HL-60/S4 treated with phorbol 12-myristate 13-acetate at 8.2 ng/mL for 4 days and 3 days (cell line): ENCODE results near the gene SHANK1.

Source experiments
- in situ Hi-C: fragments of 300-500 bp; cut with MboI; formaldehyde crosslinking; loops from 2 replicates; pipeline ENCODE4 v1.15.0; 2022; ENCODE audit warnings: low sequenced_read_pairs

The SHANK1 gene

DNA sequence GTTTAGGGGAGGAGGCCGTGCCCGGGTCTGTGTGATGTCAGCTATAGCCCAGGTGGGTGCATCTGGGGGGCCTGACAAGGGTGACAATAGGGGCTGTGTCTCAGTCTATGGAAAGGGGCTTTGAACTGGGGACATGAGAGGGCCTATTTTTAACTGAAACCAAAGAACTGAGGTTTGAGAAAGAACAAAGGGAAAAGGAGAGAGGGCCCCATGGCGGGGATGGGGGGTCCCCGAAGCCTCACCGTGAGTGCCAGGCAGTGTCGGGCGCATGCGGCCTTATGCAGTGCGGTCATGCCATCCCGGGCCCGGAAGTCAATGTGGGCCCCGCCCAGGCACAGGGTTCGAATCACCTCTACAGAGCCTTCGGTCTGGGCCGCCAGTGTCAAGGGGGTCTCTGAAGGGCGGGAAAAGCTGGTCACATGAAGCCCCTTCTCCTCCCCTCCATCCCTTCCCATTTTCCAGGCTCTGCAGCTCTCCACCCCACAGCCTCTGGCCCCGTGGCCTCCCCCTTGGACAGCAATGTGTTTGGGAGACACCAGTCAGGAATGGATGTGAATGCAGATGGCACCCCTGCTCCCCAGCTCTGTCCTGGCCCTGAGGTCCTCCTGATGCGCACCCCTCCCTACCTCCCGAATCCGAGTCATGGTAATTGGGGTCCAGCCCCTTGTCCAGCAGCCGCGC is 5.9 kb downstream of the SHANK1 start:
- in situ Hi-C loops = no loop called here

DNA sequence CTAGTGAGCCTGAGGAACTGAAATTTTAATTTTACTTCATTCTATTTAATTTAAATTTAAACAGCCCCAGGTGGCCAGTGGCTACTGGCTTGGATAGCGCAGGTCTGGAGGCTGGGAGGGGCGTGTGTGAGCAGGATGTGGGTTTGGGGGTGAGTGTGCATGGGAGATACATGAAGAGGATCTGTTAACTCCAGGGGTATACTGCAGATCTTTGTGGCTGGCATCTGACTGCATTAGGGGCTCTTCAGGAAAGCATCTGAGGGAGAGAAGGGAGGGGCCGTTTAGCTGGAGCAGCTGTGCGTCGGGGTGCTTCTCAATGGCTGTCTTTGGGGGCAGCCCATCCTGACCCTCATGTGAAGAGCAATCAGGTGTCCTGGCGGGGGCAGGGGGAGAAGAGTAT is 6.8 kb downstream of the SHANK1 start:
- in situ Hi-C loops = no loop called here

DNA sequence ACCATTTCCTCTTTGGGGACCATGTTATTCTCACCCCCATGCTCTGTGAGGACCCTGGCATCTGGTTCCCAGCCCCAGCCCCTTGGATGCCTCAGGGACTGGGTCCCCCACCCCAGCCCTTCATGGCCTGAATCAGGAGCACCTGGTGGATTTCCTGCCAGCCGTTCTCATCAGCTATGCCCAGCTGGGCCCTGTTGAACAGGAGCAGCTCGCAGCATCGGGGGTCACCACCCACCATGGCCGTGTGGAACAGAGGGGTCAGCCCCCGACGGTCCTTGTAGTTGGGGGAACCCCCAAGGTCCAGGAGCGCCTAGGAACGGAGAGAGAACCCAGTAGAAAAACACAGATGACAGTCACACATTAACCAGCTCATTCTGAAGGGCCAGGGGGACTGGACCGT is 7.8 kb downstream of the SHANK1 start:
- in situ Hi-C loops = no loop called here

DNA sequence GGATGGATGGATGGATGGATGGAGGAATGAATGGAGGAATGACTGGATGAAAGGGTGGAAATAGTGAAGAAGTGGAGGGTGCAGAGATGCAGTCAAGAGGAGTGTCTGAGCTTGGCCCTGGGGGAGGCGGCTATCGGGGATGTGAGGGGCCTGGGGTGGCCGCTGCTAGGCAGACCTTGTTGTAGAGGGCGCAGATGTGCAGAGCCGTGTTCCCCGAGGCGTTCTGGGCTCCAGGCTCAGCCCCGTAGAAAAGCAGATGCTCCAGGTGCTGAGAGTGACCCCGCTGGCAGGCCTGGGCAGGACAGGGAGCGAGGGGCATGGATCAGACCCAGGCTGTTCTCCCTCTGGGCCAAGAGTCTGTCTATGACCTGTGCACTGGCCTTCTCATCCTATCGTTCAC is 8.4 kb downstream of the SHANK1 start:
- in situ Hi-C loops = no loop called here

DNA sequence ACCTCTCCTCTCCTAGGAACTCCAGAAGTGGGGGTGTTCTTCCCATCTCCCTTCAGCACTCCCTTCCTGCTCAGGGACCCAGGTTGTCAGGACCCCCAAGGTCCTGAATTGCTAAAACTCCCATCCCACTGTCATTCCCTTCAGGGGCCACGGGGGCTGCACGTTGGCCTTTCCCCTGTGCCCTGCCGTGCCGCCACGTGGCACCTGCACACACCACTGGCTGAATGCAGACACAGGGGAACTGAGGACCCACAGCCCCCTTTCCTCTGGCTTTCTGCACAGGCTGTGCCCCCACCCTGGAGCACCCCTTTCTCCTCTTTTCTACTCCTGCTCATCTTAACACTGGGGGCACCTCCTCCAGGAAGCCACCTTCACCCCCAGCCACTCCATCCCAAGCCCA is 9.0 kb downstream of the SHANK1 start:
- in situ Hi-C loops = no loop called here

DNA sequence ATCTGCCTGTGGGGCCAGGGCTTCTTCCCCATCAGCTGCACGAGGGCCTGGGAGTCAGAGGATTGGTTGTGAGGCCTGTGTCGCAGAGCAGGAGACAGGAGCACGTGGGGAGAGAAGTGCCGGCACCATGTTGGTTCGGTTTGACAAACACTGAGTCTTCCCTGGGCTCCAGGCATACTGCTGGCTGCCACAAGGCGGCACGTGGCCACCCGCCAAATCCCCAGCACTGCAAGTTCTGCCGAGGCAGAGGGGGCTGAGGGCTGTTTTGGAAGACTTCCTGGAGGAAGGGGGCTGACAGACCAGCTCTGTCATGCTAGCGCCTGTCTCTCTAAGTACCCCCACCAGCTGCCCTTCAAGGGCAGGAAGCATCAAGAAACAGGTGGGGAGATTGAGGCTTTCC is 9.5 kb downstream of the SHANK1 start:
- in situ Hi-C loops = no loop called here

DNA sequence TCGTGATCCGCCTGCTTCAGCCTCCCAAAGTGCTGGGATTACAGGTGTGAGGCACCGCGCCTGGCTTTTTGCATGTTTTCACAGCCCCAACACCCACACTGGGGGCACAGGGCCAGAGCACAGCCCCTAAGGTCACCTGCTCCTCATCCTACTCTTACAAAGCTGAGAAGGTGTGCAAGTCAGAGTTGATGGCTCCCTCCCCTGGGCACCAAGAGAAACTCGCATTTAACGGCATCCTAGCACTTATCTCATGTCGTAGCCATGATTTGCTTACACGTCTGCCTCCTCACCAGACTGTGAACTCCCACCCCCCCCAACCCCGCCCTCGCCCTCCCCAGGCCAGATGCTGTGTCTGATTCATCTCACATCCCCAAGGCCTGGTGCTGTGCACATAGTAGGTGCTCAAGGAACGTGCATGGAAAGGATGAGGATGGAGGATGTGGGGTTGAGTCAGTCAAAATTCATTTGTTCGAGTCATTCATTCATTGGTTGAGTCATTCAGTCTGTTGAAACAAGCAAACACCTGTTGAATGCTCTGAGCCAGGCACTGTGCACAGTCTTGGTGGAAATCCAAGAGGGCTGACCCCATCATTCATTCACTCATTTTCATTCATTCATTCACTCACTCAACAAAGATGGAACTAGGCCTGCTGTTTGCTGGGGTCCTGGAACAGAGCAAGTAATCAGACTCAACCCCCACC is 11.3 kb downstream of the SHANK1 start:
- in situ Hi-C loops = no loop called here

DNA sequence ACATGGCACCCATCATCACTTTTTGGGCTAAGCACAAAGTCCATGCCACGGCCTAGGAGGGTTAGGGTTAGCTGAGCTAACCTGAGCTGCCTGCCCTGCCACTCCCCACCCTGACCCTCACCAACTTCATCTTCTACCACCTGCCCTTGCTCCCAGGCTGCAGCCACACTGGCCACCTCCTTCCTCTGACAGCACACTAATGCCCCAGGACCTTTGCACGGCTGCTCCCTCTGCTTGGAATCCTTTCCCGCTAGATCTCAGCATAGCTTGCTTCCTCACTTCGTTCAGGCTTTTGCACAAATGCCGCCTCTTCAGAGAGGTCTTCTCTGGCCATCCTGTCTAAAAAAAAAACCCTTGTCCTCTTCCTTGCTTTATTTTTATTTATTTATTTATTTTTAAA is 13.2 kb downstream of the SHANK1 start:
- in situ Hi-C loops = no loop called here

DNA sequence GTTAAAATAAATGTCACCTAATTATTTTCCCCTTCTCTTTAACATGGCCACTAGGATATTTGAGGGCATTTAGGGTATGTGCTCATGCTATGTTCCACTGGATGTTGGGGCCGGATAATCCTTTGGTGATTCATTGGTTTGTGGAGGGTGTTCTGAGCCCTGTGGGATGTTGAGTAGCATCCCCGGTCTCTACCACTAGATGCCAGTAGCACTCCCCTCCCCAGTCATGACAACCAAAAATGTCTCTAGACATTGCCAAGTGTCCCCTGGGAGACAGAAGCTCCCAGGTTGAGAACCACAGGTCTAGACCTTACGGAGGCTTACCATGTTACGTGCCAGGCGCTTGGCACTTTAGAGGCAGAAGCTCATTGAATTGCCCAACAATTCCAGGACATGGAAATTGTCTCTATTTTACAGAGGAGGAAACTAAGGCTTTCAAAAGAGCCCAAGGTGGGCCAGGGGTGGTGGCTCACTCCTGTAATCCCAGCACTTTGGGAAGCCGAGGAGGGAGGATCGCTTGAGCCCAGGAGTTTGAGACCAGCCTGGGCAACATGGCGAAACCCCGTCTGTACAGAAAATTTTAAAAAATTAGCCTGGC is 14.1 kb downstream of the SHANK1 start:
- in situ Hi-C loops = no loop called here

DNA sequence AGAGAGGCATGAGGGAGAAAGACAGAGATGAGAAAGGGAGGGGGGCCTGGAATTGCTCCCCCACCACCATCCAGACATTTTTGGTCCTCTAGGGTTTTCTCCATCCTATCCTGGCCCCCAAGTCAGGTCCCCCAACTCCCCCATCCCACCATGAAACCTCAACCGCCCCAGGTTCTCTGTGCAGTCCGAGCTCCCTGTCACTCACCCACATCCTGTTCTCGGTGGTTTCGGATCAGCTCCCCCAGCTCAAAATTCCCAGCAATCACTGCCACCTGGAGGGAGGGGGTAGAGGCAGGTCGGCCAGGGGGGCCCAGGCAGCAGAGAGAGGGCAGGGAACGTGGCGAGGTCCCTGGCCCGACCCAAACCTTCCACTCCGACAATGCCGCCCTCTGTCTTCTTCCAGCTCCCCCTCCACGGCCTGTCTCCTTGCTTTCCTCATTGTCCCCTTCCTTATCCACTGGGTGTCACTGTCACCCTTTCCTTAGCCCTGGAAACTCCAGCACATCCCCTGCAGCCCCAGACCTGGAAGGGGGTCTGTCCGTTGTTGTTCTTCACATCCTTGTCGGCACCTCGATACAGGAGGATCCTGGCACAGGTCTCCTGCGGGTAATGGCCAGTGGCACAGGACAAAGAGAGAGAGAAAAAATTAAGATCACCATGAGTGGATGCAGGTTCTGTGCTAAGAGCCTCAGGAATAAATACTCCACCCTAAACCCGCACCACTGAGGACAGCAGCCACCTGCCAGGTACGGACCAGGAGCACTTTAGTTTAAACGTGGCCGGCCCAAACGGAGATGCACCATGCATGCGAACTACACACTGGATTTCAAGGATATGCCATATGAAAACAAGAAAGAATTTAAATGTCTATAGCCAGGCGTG is 15.4 kb downstream of the SHANK1 start:
- in situ Hi-C loops = no loop called here

DNA sequence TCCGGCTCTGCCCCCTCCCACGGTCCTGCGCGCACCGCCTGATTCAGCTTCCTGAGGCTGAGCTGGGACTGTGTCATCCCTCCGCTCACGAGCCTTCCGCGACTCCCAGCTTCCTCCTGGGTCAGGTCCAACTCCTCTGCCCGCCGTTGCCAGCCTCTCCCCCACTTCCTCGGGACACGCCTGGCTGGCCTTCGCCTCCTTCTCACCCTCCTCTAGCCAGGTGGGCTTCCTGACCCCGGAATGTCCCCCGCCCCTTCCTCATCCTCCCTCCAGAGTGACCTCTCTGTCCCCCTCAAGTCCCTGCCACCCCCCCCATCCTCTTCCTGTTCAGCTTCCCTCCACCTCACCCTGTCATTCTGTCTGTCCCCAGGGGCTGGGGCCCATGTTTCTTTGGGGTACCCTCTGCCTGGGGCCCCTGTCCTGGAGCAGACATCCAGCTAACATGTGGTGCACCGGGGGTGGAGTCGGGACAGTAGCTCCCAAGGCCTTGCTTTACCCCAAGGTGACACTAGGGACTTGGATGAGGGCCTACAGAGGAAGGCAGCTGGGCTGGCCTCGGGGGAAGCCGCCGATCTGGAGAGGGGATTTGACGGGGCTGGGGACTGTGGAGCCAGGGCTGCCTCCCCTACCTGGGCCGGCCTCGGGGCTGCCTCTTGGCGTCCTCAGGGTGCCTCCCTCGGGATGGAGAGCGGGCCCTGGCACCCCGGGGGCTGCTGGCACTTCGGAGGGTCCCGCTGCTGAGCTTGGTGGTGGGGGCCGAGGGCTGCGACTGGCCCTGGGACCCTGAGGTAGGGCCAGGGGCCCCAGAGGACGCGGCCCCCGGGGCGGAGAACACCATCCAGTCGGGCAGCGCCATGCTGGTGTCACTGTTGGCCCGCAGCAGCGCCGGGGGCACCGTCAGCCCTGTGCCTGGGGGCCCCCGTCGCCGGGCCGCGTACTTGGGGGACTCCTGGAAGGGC is 16.5 kb downstream of the SHANK1 start:
- in situ Hi-C loops = no loop called here

DNA sequence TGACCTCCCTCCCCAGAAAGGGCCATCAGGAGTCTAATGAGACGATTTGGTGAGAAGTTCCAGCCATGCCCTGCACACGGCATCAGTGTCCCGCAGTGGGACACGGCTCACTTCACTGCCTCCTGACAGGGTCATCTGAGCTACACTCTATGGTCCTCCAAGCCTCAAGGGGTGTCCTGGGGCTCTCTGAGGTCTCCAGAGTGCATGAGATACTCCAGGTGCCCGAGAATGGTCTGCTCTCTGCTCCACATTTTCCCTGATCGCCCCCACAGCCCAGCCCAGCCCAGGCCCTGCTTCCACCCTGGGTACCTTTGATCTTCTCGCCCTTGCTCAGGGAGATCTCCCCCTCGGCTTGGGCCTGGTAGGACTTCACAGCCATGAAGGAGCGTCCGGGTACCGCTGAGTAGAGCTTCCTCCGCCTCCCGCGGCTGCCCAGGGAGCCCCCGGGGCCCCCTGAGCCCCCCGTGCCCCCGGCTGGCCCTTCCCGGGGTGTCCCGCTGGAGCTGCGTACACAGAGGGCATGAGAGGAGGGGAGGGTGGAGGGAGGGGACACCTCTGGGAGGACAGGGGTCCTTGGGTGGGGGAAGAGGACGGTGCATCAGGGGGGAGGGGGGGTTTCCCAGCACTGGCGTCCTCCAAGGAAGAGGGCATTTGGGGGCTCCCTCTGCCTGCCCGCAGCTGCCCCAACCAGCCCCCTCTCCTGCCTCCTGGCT is 17.3 kb downstream of the SHANK1 start:
- in situ Hi-C loops = no loop called here

DNA sequence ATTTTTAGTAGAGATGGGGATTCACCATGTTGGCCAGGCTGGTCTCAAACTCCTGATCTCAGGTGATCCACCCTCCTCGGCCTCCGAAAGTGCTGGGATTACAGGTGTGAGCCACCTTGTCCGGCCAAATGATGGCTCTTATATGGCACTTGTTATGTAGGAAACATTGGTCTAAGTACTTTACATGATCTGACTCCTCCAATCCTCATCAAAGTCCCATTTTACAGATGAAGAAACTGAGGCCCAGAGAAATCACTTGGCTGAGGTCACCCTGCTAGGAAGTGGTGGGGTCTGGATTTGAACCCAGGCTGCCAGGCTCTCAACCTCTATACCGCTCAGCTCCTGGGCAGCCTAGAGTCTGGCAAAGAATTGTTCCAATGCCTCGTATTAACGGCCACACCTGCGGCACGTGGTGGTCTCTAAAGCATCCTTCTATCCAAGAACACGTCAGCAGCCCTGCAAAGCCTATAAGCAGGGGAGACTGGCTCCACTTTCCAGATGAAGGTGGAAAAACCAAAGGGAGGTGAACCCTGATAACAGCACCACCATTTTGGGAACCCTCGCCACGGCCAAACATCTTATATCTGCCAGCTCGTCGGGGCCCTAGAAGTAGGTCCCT is 18.1 kb downstream of the SHANK1 start:
- in situ Hi-C loops = no loop called here

DNA sequence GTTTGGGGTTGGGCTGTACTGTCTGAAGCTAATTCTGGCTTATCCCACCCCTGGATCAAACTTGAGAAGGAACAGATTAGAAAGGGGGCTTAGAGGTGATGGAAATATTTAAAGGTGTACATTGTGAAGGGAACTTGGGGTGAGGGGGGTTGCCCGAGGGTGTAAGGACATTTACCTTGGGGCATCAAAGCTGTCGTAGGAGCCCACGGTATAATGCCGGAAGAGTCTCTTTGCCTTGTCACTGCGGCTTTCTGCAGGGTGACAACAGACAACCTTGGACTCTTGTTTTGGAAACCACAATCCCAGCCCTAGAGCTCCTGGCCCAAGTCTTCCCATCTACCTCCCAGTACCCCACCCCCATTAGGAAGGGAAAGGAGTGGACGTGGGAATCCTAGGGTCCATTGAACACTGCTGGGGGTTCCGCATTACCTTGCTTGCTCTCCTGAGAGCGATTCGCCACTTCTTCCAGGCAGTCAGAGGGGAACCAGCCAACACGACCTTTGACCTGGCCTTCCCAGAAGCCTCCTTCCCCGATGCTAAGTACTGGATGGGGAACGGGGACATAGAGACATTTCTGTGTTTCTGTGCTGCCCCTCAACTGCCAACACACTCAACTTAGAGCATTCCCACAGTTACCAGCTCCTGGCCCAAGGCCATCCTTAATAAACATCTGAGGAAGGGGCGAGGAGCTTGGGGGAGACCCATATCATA is 22.0 kb downstream of the SHANK1 start:
- in situ Hi-C loops = no loop called here

DNA sequence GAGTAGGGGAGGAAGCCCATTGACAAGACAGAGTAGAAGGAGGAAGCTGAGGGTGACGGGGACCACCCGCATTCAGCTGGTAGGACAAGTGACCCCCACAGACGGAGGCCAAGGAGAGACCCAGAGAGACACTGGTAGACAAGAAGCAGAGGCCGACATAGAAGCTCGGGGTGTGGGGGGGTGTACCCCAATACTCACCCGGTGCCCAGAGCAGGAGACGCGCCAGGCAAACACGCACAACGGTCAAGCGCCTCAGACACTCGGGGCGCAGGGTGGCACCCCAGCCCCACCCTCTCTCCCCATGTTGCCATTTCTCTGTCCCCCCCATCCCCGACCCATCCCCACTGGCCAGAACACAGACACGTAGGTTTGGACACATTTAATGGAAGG is 23.5 kb downstream of the SHANK1 start:
- in situ Hi-C loops = no loop called here

DNA sequence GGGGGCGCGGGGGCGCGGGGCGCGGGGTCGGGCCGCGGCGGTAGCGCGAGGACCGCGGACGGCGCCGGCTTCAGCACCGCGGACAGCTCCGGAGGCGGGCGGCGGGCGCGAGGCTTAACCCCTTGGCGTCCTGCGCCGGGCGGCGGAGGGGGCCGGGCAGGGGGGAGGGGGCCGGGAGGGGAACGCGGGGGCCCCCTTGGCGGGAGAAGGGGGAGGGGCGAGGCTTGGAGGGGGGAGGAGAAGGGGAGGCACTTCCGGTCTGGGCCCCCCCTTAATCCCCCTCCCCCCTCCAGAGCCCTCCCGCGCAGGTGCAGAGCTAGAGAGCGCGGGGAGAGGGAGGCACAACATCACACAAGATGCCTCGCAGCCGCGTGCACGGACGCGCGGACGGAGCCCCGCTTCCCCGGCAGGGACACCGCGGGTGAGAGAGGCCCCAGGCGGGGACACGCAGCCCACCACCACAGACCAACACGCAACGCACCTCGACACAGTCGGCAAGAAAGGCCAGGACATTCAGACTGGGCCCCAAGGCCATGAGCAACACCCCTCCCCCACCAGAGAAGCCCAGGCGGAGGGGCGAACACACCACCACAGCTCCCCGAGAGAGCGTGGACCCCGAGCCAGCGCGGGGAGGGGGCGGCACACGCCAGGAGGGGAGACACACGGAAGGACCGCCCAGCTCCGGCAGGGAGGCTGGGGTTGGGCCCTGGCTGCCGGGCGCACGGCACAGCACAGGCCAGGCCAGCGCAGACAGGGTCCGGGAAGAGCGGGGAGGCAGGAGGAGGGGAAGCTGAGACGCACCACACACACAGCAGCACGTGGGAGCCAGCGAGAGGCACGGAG is 24.1 kb downstream of the SHANK1 start:
- in situ Hi-C loops = no loop called here

DNA sequence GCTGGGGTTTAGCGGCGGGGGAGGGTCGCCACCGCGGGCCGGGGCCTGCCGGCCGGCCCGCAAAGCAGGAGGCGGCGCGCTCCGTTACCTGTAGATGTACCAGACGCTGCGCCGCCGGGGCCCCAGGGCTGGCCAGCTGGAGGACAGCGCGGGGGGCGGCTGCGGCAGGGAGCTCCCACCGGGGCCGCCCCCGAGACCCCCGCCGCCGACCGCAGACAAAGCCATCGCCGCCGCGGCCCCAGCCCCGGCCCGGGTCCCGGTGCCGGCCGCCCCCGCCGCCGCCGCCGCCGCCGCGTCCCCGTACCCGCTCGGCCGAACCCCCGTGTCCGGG is 24.8 kb downstream of the SHANK1 start:
- in situ Hi-C loops = no loop called here
